Measurements from ENCODE around the gene WSB1. TPM values are rescaled to one million over a fixed set of nuclear protein-coding genes. Genes with fewer than 3 reads are reported as not detected.
A peak's percentile ranks its signal among the peaks of the same experiment; 100 is the strongest.

WSB1 gene
- total and polyA plus RNA-seq, 8 donors: 264 to 536 (median 421) TPM

DNA sequence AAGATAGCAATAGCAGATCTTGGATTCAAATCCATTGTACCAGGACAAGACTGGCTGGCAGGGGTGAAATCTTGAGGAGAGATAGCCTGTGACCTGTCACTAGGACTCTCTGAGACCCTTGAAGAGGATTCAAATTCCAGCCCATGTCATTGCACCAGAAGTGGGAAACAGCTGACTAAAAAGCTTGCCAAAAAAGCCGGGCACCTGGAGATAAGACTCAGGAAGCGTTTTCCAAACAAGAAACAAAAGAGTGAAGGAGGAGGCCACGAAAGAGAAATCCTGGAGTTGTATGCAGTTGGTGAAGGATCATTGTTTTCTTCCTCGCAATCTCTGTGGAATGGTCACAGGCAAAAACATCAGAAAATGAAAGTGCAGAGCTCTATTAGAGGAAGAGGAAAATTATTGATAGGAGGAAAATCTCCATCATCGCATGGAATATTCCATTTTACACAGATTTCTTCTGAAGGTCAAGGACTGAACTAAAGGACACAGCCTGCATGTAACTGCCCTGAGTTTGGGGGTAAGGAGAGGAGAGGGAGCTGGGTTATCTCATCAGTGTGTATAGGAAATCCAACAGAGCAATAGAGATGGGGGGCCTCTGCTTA is 9.0 kb upstream of the WSB1 start:
- Histone ChIP-seq H3K27ac (peak overlapping the region in 1 of 2 donors; percentile 78), H3K4me3 (no peak overlapping the region), H3K9me3 (no peaks in the 10 kb centered on the region), H3K27me3 (no peaks in the 10 kb centered on the region), H3K36me3 (no peaks in the 10 kb centered on the region), H3K4me1 (peaks cover 0 to 61% of the 10 kb centered on the region in 2 donors)
- ATAC-seq (peak; percentile 38), DNase-seq (no peak)
- TF ChIP-seq, protein P1, sequence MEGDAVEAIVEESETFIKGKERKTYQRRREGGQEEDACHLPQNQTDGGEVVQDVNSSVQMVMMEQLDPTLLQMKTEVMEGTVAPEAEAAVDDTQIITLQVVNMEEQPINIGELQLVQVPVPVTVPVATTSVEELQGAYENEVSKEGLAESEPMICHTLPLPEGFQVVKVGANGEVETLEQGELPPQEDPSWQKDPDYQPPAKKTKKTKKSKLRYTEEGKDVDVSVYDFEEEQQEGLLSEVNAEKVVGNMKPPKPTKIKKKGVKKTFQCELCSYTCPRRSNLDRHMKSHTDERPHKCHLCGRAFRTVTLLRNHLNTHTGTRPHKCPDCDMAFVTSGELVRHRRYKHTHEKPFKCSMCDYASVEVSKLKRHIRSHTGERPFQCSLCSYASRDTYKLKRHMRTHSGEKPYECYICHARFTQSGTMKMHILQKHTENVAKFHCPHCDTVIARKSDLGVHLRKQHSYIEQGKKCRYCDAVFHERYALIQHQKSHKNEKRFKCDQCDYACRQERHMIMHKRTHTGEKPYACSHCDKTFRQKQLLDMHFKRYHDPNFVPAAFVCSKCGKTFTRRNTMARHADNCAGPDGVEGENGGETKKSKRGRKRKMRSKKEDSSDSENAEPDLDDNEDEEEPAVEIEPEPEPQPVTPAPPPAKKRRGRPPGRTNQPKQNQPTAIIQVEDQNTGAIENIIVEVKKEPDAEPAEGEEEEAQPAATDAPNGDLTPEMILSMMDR (IDR thresholded peaks at IDR 0.05): no peak
- intact Hi-C loops (cut with DNase I): no loop called here

DNA sequence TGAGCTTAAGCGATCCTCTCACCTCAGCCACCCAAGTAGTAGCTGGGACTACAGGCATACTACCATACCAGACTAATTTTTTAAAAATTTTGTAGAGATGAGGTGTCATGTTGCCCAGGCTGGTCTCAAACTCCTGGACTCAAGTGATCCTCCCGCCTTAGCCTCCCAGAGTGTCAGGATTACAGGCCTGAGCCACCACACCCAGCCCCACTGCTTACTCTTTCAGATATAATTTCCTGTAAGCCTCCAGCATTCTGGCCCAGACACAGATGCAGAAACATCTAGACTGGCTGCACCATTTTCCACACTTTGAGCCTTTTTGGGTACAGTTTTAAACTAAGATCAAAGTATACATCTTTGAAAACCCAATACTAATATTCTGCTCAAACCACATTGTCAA is 8.4 kb upstream of the WSB1 start:
- H3K27ac ChIP-seq: peak overlapping the region in 1 of 2 donors; percentile 78
- peaks cover 0 to 55% of the 10 kb centered on the region in 2 donors for H3K4me1 ChIP-seq
- no peak overlapping the region for H3K4me3 ChIP-seq
- DNase-seq (no peak), ATAC-seq (peak; percentile 15)
- H3K36me3 ChIP-seq: no peaks in the 10 kb centered on the region
- H3K9me3 ChIP-seq: no peaks in the 10 kb centered on the region
- H3K27me3 ChIP-seq: no peaks in the 10 kb centered on the region
- TF ChIP-seq, protein P1 (IDR thresholded peaks at IDR 0.05): no peak
- intact Hi-C loops (cut with DNase I): no loop called here

DNA sequence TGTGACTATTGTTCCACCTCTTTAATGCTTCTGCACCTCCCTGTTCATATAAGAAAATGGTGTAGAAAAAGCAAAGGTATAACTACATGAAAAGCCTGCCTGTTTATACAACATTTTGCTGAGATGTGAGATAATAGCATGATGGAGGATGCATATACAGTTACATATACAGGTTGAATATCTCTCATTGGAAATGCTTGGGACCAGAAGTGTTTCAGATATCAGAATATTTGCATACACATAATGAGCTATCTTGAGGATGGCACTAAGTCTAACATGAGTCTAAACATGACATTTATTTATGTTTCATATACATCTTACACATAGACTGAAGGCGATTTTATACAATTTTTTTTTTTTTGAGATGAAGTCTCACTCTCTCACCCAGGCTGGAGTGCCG is 5.7 kb upstream of the WSB1 start:
- intact Hi-C loops (cut with DNase I): no loop called here
- TF ChIP-seq, protein P1 (IDR thresholded peaks at IDR 0.05): no peak
- H3K27ac ChIP-seq: no peak overlapping the region
- H3K27me3 ChIP-seq: no peaks in the 10 kb centered on the region
- no peak for ATAC-seq
- DNase-seq: no peak
- no peaks in the 10 kb centered on the region for H3K36me3 ChIP-seq
- H3K9me3 ChIP-seq: no peaks in the 10 kb centered on the region
- H3K4me1 ChIP-seq: peaks cover 0 to 33% of the 10 kb centered on the region in 2 donors
- no peak overlapping the region for H3K4me3 ChIP-seq

DNA sequence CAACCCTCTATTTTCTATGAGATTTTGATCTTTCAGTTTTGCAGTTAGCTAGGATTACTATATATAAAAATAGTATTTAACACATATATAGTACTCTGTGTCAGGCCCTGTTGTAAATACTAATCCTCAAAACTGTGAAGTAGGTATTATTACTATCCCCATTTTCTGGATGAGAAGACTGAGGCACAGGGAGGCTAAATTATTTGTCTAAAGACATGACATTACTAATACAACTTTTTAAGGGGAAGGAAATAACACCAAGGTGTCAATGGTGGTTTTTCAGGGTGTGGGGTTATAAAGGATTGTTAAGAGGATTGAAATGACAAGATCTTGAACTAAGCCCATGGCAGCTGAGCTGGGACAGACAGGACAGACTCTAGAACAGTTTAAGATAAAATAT is 4.1 kb upstream of the WSB1 start:
- Histone ChIP-seq H3K4me3 (no peak overlapping the region), H3K27ac (no peak overlapping the region), H3K4me1 (peaks cover 4 to 22% of the 10 kb centered on the region in 2 donors), H3K9me3 (no peaks in the 10 kb centered on the region), H3K36me3 (no peaks in the 10 kb centered on the region), H3K27me3 (no peaks in the 10 kb centered on the region)
- TF ChIP-seq, protein P1 (IDR thresholded peaks at IDR 0.05): no peak
- DNase-seq (no peak), ATAC-seq (no peak)
- intact Hi-C loops (cut with DNase I): no loop called here

DNA sequence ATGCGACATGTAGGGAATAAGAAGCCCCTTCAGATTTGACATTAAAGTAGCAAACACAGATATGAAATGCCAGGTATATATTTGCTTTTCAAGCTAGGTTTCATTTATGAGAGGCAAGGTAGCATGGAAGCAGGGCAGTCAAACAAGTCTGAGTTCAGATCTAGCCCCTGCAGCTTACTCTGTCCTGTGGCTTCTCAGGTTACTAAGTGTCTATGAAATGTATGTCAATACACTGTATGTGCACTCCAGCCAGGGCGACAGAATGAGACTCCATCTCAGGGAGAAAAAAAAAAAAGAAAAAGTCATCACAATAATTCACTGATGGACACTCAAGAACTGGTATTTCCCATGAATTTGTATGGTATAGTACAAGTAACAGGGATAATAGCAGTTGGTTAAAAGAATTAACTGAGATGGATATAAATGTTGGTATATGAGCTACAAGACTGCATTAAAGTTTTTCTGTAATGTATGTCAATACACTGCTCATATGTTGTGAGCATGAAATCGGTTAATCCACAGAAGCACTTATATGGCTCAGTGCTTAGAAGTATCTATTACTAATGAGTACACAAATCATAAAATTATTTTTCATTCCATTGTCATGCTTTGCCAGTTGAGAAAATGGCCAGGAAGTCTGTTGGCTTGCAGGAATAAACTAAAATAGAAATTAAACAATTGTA is 2.9 kb upstream of the WSB1 start:
- H3K36me3 ChIP-seq: no peaks in the 10 kb centered on the region
- H3K4me1 ChIP-seq: peaks cover 4 to 12% of the 10 kb centered on the region in 2 donors
- no peaks in the 10 kb centered on the region for H3K9me3 ChIP-seq
- H3K27ac ChIP-seq: no peak overlapping the region
- H3K27me3 ChIP-seq: no peaks in the 10 kb centered on the region
- TF ChIP-seq, protein P1 (IDR thresholded peaks at IDR 0.05): no peak
- intact Hi-C loops (cut with DNase I): no loop called here
- ATAC-seq (no peak), DNase-seq (peak in 1 of 4 donors; percentile 44)
- no peak overlapping the region for H3K4me3 ChIP-seq

Measured in left lung (tissue), 10 donors.